HG02884 (cell line): Measurements from ENCODE around the gene NLGN3.

Source experiments
- ATAC-seq: cut with Tn5 transposase; IDR thresholded peaks from one replicate; pipeline ENCODE4 v1.9.1; 2021; ENCODE audit warnings: mild to moderate bottlenecking, moderate library complexity; ENCODE audit not compliant: unreplicated experiment

The NLGN3 gene

DNA sequence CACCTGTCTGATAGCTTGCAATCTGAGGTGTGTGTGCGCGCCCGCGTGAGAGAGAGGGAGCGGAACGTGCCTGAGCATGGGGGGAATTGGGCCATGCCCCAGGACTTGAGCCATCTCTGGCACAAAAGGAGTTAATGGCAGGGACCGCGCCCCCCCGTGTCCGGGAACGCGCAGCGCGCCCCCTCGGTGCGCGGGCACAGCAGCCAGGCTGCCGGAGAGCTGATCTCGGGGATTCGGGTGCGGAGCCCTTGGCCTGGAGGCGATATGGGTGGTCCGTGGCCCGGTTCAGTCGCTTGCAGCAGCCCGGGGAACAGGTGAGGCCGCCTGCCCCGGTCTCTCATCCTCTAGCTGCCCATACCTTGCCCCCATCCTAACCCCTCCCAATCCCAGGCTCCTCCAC is at the start of gene NLGN3:
Gene NLGN3, plus strand, starts transcription at position 191 of the 400 bp plus-strand sequence. CDS start 2,909 bp downstream, outside the sequence.
- no peak for ATAC-seq

DNA sequence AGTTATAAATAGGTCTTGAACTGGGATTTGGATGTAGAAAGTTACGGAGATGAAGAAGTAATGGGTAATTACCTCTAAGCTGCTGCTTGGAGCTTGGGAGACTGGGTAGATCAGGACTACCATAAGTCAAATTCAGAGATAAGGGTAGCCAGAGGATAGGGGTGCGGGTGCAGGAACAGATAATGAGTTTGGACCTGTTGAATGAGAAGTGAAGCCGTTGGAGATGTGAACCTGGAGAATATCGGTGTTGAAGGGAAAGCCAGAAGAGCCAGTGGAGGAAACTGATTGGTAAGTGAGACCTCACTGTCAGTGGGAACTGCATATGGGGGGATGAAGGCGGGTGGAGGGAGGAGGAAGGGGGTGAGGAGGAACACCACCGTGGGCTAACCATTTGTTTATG is 49.6 kb upstream of the NLGN3 start:
- no peak for ATAC-seq

DNA sequence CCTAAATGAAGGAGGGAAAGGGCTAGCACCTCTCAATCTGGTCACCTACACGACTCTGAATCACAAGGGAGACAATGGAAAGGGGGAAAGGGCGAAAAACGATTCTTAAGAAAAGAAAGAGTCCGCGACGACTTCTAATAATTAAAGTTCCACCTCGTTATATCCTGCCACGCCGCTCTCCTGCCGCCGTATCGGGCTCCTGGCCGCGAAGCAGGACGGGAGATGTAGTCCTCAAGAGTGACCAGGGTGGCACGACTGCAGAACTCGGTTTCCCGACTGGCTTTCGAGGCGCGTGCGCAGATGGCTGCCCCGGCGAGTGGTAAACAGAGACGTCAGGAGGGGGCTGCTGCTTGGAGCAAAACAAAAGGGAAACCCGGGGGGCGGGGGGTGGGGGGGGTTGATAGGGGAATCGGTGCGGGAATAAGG is 49.1 kb upstream of the NLGN3 start, which contains the start of gene FOXO4:
Gene FOXO4, plus strand, starts transcription at position 297 of the 426 bp plus-strand sequence. CDS start 678 bp downstream, outside the sequence.
- ATAC-seq, result peak; percentile 83

DNA sequence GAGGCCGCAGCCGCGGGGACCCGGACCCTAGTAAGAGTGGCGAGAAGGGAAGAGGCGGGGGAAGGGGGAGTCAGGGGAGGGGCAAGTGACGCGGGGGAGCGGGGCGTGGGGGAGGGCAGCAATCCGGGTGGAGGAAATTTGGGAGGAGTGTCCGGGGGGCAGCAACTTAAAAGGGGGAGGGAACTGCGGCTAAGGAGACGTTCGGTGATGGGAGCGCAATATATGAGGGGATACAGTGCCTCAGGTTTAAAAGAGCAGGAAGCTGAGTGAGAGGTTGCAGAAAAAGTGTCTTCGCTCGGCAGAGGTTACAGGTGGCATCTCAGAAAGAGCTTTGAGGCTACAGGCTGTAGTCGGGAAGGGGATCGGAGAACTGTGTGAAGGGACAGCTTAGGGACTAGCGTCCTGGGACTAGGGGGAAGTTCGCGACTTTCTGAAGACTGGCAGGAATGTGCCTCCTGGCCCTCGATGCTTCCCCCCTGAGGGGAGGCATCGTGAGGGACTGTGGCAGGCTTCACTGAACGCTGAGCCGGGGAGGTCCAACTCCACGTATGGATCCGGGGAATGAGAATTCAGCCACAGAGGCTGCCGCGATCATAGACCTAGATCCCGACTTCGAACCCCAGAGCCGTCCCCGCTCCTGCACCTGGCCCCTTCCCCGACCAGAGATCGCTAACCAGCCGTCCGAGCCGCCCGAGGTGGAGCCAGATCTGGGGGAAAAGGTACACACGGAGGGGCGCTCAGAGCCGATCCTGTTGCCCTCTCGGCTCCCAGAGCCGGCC is 48.5 kb upstream of the NLGN3 start:
- ATAC-seq, result no peak

DNA sequence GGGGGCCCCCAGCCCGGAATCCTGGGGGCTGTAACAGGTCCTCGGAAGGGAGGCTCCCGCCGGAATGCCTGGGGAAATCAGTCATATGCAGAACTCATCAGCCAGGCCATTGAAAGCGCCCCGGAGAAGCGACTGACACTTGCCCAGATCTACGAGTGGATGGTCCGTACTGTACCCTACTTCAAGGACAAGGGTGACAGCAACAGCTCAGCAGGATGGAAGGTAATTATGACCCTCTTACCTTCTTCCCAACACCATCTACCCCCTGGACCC is 47.9 kb upstream of the NLGN3 start:
- no peak for ATAC-seq

DNA sequence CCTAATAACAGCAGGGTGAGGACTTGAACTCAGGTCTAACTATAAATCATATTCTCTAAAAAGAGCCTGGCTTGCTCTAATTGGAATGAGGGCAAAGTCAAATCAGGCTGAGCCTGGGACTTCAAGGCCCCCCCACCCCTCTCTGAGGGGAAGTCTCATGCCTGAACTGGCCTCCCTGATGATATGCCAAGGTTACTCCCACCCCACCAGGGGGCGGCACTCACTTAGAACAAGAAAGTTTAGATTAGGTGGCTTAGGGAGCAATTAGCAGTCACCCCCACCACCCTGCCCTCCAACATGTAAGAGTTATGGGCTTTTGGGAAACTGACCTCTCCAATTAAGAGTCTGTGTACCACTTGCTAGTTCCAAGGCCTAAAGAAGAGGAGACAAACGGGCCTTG is 46.3 kb upstream of the NLGN3 start:
- ATAC-seq, result no peak

DNA sequence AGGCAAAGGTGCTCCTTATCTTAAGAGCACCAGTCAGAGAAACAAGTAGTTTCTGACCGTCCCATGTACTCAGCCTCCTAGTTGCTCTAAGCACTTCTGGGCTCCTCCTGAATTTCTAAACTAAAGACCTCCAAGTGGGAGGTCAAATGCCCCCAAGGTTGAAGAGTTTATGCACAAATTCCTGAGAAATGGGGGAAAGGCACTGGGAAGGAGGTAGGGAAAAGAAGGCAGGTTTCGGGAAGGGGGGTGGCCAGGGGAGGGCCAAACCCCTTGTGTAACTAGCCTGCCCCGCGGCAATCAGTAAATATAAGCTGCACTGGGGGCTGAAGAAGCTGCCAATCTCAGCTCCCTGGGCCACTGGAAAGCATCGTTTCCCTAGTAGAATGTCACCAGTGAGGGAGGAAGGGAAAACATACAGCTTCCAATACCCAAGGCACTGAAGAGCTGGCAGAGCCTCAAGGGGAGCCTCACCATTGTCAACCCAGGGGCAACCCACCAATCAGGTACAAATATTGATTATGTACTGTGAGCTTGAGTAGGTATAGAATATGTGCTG is 45.6 kb upstream of the NLGN3 start:
- no peak for ATAC-seq

DNA sequence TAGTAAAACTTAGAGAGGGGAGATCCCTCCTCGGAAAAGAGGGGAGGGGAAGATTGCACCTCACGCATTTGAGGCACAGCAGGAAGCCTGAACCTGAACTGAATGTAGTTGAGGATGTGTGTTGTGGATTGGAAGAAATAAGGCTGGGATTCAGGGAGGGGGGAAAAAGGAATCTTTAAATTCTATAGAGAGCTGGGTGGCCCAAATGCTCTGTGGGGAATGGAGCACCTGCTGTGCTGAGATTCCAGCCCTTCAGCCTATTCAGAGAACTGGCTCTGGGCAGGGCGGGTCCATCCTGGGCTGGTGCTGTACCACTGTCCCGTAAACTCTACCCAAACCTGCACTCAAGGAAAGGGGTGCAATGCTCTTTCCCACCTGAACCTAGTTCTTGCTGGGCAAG is 44.9 kb upstream of the NLGN3 start:
- no peak for ATAC-seq

DNA sequence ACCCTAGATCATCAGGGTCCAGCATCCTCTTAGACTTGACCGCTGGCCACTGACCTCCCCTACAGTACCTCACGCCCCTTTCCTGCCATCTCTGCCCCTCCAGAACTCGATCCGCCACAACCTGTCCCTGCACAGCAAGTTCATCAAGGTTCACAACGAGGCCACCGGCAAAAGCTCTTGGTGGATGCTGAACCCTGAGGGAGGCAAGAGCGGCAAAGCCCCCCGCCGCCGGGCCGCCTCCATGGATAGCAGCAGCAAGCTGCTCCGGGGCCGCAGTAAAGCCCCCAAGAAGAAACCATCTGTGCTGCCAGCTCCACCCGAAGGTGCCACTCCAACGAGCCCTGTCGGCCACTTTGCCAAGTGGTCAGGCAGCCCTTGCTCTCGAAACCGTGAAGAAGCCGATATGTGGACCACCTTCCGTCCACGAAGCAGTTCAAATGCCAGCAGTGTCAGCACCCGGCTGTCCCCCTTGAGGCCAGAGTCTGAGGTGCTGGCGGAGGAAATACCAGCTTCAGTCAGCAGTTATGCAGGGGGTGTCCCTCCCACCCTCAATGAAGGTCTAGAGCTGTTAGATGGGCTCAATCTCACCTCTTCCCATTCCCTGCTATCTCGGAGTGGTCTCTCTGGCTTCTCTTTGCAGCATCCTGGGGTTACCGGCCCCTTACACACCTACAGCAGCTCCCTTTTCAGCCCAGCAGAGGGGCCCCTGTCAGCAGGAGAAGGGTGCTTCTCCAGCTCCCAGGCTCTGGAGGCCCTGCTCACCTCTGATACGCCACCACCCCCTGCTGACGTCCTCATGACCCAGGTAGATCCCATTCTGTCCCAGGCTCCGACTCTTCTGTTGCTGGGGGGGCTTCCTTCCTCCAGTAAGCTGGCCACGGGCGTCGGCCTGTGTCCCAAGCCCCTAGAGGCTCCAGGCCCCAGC is 43.8 kb upstream of the NLGN3 start:
- ATAC-seq, result no peak

DNA sequence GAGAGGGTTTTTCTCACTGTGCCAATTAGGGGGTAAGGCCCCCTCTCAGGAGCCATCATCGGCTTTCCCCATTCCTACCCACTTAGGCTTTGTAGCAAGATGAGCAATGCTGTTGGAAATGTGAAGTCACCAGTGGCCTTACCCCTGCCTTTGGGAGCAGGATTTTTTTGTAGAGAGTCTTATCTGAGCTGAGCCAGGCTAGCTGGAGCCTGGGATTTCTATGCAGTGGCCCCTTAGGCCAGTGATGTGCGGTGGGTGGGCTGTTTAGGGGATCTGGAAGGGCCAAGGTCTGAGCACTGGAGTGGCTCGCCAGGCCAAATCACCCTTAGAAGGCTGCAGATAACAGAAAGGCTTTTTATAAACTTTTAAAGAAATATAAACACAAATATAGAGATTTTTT is 42.3 kb upstream of the NLGN3 start:
- no peak for ATAC-seq

DNA sequence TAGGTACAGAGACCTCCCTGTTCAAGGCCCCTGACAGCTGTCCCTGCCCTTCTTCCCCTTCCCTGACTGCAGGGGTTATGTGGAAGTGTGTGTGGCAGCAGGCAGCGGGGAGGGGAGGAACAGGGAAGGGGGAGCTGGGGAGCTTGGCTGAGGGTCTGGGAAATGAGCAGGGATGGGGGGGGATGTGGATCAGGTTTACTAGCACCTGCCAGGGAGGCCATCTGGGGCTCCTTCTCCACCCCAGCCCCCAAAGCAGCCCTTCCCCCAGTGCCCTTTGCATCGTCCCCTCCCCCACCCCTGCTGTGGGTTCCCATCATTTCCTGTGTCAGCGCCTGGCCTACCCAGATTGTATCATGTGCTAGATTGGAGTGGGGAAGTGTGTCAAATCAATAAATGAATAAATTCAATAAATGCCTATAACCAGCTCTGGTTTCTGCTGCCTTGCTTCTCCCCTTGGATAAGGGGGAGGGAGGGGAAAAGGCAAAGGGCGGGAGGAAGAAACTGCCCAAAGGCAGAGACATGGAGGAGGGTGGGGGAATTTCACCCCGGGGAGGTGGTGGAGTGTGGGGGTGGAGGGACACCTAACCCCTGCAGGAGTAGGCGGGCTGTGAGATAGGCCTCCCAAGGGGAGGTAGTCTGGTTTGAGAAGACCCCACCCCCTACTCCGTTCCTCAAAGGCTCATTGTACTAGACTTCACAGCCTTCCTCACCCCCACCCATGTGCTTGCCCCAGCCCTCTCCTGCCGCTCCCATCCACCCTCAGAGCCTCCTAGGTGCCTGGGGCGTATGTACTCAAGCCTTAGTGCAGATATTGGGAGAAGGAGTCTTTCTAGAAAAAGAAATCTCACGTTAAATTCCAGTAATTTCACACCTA is 41.3 kb upstream of the NLGN3 start:
- ATAC-seq, result no peak

DNA sequence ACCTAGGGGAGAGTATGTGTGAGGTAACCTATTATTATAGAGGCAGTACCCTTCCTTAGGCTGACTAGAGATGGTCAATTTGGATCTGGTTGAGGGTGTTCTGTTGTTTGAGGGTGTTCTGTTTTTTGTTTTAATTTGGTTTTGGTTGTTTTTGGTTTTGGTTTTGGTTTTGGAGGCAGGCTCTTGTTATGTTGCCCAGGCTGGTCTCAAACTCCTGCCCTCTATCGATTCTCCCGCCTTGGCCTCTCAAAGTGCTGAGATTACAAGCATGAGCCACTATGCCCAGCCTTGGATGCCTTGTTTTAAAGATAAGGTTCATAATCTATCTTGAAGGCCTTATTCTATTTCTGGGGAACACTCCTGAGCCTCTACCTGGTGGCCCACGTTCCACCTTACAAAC is 39.0 kb upstream of the NLGN3 start:
- no peak for ATAC-seq

DNA sequence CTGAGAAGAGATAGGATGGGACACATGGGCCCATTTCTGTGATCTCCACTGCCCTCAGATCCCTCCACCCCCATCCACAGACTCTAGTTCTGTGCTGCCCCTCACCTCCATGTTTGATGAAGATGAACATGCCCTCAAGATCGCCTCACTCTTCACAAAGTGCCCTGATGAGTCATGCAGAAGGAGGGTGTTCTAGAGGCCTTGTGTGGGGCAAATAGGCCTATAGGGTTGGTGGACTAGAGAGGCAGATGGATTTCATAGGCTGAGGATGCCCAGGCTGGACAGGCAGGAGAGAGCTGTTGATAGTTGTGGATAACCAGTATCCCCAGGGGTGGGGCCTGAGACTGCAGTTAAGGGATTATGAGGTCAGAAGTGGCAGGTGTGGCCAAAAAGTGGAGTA is 38.2 kb upstream of the NLGN3 start, which contains the start of gene CXorf65:
Gene CXorf65, minus strand, starts transcription at position 314 of the 400 bp plus-strand sequence. Its CDS starts 184 bp downstream, at position 130.
- no peak for ATAC-seq

DNA sequence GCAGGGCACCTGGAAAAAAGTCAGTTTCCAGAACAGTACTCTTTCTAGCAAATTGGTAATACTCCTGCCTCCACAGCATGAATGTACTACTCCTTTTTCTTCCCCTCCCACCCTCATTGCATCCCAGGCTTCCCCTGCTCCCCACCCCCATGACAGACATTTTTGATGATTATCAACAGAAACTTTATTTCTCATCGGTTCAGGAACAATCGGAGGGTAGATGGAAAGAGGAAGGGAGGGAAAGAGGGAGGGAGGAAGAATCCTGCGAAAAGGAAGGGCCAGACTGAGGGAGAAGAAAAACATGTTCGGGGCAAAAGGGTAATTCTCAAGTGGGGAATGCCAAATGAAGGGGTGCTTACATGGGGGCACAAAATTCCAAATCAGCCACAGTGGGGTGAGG is 37.4 kb upstream of the NLGN3 start:
- no peak for ATAC-seq

DNA sequence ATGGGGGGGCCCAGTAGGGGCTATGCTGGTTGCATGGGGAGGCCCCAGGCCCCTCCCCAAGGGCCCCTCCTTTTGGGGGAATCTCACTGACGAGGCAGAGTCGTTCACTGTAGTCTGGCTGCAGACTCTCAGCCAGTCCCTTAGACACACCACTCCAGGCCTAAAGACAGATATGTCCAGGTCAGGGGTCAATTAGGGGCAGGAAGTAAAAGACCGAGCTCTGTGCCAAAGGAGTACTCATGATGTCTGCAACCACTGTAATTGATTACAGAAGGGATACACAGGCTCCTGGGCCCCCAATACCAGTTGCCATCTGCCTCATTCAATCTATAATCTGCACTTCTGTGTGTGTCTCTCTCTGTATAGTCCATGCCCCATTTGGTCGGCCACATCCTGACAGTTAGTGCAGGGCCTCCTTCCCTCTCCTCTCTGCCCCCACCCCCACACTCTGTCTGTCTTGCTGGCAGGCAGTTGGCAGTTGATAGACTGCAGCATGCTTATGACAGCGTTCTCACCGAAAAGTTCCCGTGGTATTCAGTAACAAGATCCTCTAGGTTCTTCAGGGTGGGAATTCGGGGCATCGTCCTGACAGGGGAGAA is 36.8 kb upstream of the NLGN3 start:
- no peak for ATAC-seq

DNA sequence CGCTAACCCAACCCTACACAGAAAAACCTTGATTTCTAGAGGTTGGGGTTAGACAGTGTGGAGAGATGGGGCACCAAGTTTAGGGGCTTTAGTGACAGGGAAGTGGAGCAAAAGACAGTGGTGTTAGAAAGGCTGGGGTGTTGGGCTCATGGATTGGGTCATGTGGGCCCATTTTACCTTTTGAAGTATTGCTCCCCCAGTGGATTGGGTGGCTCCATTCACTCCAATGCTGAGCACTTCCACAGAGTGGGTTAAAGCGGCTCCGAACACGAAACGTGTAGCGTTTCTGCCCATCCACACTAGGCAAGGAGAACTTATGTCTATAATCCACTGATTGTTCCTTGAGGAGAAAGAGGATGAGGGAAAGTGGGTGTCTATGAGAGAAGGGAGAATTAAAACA is 35.6 kb upstream of the NLGN3 start:
- ATAC-seq, result no peak

DNA sequence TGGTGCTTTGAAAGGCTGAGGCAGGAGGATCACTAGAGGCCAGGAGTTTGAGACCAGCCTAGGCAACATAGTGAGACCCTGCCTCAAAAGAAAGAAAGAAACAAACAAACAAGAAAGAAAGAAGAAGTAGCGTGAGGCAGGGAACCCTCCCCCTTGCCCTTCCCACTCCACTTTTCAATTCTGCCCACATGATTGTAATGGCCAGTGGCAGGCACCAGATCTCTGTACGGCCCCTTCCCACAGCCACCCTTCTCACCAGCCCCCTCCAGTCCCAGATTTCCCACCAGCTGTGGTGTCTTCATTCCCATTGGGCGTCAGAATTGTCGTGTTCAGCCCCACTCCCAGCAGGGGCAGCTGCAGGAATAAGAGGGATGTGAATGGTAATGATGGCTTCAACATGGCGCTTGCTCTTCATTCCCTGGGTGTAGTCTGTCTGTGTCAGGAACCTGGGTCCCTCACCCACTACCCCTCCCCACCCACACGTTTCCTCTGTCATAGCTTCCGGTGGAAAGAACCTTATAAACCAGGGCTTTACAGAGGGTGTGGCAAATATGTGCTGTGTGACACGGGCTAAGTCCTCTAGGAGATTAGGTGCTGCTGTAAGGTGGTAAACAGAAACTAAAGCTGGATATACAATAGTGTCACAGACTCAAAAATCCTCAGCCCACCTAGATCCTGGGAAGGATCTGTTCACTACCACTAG is 33.3 kb upstream of the NLGN3 start, which contains the start of gene IL2RG:
Gene IL2RG, minus strand, starts transcription at position 437 of the 703 bp plus-strand sequence. Its CDS starts 38 bp downstream, at position 399.
- peak; percentile 90 for ATAC-seq

DNA sequence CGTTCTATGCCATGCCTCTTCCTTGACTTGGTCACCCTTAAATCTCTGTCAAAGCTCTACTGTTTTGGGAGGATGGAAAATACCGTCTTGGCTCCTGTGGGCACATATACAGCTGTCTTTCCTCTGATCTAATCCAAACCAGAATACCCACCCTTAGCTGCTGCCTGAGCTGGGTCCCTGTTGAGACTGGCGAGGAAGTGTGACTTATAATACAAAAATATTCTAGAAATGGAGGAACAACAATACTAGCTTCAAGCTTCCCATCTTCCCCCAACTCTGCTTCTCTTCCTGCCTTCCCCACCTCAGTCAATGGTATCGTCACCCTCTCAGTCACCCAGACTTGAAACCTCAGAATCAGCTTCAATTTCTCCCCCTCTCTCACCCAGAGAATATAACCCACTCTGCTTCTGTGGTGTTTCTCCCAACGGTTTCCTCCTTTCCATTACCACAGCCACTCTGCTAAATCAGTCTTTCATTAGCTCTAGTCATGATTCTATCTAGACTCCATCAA is 32.7 kb upstream of the NLGN3 start:
- peak; percentile 33 for ATAC-seq

DNA sequence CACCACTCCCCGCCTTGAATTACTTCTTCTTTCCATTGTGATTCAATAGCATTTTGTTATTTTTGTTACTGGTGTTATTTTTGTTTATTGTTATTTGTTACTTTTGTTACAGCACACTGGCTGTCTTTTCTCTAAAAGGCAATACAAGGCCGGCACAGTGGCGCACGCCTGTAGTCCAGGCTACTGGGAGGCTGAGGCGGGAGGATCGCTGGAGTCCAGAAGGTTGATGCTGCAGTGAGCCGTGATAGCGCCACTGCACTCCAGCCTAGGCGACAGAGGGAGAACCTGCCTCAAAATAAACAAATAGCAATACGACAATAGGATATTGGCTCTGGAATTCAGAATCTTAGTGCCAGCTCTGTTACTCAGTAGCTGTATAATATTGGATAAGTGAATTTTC is 27.3 kb upstream of the NLGN3 start:
- ATAC-seq, result no peak
